Activated naive CD4-positive, alpha-beta T cell treated with anti-CD3 and anti-CD28 coated beads, Interleukin-2, amount 50 U/mL, for 72 hours (primary cell): ENCODE data around the gene CREBBP. TPM values are rescaled to one million over a fixed set of nuclear protein-coding genes. Genes with fewer than 3 reads are reported as not detected.

Source experiments
- ATAC-seq, 2 donors: fragments of 150-1000 bp; cut with Tn5 transposase; 2 replicates each; pipeline ENCODE4 v1.10.0; 2021; ENCODE audit warnings: mild to moderate bottlenecking in 2 of 2, moderate library complexity in 2 of 2
- DNase-seq, 2 donors: peaks; one replicate each; pipeline ENCODE4 v3.0.0; 2021 to 2022; ENCODE audit warnings: low spot score in 2 of 2
- H3K27ac Mint-ChIP-seq, 2 donors: one replicate each; pipeline ENCODE4 v1.8.0; 2022; ENCODE audit warnings: mild to moderate bottlenecking in 2 of 2, mixed read lengths in 2 of 2
- H3K36me3 Mint-ChIP-seq, 2 donors: one replicate each; pipeline ENCODE4 v1.8.0; 2022; ENCODE audit warnings: mixed read lengths in 2 of 2
- H3K9me3 Mint-ChIP-seq, 2 donors: one replicate each; pipeline ENCODE4 v1.8.0; 2022; ENCODE audit warnings: mixed read lengths in 2 of 2
- total RNA-seq, 2 donors: library from RNA; stranded (reverse); gene quantifications; one replicate each; pipeline ENCODE4 v1.2.3, GENCODE V29; 2022

CREBBP gene
- total RNA-seq, 2 donors from 2014 or later: 39.9 to 50.0 TPM

GRCh38 chr16:3866703-3867431, 13.6 kb downstream of the CREBBP start:
- ATAC-seq: no peak

DNA sequence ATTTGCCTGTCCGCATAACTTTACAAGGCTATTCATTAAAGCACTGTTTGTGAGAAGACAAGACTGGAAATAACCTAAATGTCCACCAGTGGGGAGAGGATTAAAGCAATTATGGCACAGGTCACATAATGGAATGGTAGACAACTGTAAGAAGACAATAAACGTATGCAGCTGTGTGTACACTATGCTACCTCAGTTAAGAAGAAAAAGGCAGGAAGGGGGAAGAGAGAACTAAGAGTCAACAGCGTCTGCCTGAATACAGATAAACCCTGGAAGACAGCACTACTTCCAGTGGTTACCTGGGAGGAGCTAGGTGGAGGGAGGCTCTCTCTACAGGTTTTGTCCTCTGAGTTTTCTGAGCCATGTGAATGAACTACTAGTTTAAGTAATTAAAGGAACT, 15.3 kb downstream of the CREBBP start:
- no peak for ATAC-seq
- Mint-ChIP-seq H3K27ac (peak overlapping the region in 1 of 2 donors; percentile 10), H3K36me3 (no peaks in the 10 kb centered on the region), H3K9me3 (no peaks in the 10 kb centered on the region)
- DNase-seq: no peak

More at GRCh38 chr16:3866703-3867431, 13.6 kb downstream of the CREBBP start:
- no peak for DNase-seq
- Mint-ChIP-seq H3K27ac (peak overlapping the region in 1 of 2 donors; percentile 31), H3K36me3 (no peaks in the 10 kb centered on the region), H3K9me3 (no peaks in the 10 kb centered on the region)

- Mint-ChIP-seq H3K27ac (no peak overlapping the region), H3K9me3 (no peaks in the 10 kb centered on the region), H3K36me3 (no peaks in the 10 kb centered on the region)
- DNase-seq (no peak), ATAC-seq (peak; percentile 59 to 78)
Observed at GRCh38 chr16:3864562-3864961, 16.0 kb downstream of the CREBBP start.

DNA sequence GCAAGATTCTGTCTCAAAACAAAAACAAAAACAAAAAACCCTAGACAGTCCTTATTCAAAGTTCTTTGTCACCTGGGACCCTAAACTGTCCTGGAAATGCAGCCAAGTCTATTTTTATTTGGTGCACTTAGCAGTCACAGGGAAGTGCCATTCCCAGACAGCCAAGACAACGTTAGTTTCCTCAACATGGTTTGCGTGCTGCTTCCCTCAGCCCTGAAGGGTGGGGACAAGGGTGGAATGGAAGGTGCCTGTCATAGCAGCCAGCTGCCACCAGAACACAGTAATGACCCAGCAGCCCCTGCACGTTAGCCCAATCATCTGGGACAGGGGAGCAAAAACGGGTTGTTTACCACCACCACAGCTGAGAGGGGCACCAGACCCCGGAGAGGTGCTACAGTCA, 16.9 kb downstream of the CREBBP start:
- DNase-seq (no peak), ATAC-seq (no peak)
- H3K36me3 Mint-ChIP-seq: no peaks in the 10 kb centered on the region
- no peaks in the 10 kb centered on the region for H3K9me3 Mint-ChIP-seq
- H3K27ac Mint-ChIP-seq: peak overlapping the region in 1 of 2 donors; percentile 32

- DNase-seq (no peak), ATAC-seq (peak; percentile 32 to 44)
- no peaks in the 10 kb centered on the region for H3K36me3 Mint-ChIP-seq
- H3K27ac Mint-ChIP-seq: no peak overlapping the region
- H3K9me3 Mint-ChIP-seq: no peaks in the 10 kb centered on the region
Observed at GRCh38 chr16:3861808-3862451, 18.6 kb downstream of the CREBBP start.

DNA sequence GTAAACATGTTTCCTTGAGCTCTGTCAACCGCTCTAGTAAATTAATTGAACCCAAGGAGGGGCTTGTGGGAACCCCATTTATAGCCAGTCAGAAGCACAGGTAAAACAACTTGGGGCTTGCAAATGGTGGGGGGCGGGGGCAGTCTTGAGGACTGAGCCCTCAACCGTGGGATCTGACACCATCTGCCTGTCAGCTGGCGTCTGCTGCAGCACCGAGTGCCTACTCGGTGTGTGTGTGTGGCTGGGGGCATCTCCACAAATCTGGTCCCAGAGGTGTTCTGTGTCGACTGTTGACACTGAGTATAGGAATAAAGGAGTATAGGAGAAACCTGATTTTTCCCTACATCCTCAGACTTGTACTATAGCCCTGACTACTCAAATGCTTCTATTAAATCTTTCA, 20.6 kb downstream of the CREBBP start:
- Mint-ChIP-seq H3K36me3 (no peaks in the 10 kb centered on the region), H3K9me3 (no peaks in the 10 kb centered on the region), H3K27ac (no peak overlapping the region)
- ATAC-seq: no peak
- DNase-seq: no peak

DNA sequence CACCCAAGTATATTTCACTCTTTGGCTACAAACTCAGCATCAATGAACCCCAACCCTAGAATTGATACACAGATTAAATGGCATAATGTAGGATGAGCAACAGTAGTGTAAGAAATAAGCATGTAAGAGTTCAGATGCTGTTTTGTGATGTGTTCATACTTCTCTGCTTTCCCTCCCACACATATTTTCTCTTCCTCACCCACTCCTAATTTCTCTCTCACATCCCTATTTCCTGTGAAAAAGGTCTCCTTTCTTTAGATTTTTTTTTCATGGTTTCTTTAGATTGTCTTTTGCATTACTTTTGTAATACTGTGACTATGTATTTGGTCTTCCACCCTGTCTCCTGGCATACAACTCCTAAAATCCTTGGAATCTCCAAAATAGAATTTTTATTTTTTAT, 21.7 kb downstream of the CREBBP start:
- Mint-ChIP-seq H3K36me3 (no peaks in the 10 kb centered on the region), H3K9me3 (no peaks in the 10 kb centered on the region), H3K27ac (no peak overlapping the region)
- DNase-seq (no peak), ATAC-seq (no peak)

- no peak for DNase-seq
- Mint-ChIP-seq H3K27ac (peak overlapping the region; percentile 4 to 9), H3K36me3 (no peaks in the 10 kb centered on the region), H3K9me3 (no peaks in the 10 kb centered on the region)
- peak; percentile 48 to 65 for ATAC-seq
Observed at GRCh38 chr16:3857189-3858043, 23.1 kb downstream of the CREBBP start.

DNA sequence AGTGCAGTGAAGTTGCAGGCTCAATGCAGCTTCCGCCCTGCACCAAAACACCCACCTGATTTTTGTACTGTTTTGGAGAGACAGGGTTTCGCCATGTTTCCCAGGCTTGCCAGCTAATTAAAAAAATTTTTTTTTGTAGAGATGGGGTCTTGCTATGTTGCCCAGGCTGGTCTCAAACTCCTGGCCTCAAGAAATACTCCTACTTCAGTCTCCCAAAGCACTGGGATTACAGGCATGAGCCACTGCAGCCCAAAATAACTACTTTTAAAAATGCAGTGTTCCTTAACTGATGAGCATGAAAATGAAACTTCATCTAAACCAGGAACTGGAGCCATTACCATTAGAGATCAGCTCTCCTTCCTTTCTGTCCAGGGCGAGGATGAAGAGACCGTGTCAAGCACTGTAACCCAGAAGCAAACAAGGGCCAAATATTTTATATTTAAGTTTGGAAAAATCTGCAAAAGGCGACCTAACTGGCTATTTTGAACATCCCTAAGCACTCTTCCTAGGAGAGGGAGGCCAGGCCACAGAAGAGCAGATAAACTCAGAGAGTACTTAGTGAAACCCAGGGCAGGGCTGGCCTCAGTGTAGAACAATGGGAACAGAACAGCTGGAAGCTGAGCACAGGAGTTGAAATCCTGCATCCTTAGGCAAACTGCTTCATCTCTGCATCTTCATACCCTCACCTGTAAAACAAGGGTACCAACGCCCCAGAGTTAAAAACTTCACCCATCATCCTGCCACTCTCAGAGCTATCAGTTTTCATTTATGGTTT, 24.0 kb downstream of the CREBBP start:
- DNase-seq (no peak), ATAC-seq (peak in 1 of 2 donors; percentile 6)
- peak overlapping the region; percentile 4 to 9 for H3K27ac Mint-ChIP-seq
- H3K9me3 Mint-ChIP-seq: no peaks in the 10 kb centered on the region
- no peaks in the 10 kb centered on the region for H3K36me3 Mint-ChIP-seq

DNA sequence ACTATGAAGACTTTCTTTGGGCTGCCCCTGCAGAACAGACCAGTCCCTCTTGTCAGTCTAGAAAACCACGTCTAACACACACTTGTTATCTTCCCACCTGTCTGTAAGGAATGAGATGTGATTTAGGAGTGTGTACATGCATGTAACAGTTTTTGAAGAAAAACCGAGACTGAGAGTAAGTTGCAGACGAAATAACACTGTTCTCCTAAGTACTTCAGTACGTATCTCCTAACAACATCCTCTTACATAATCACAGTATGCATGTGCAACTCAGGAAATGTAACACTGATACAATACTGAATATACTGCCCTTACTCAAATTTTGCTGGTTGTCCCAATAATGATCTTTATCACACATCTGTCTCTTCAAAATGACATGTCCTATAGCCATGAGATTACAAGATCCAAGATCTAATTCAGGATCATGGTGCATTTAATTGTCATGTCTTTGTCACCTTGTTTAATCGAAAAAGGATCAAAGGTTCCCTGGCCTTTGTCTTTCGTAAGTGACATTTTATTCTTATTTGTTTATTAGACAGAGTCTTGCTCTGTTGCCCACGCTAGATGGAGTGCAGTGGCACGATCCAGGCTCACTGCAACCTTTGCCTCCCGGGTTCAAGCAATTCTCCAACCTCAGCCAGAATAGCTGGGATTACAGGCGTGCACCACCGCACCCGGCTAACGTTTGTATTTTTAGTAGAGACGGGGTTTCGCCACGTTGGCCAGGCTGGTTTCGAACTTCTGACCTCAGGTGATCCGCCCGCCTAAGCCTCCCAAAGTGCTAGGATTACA, 25.6 kb downstream of the CREBBP start:
- Mint-ChIP-seq H3K9me3 (no peaks in the 10 kb centered on the region), H3K36me3 (no peaks in the 10 kb centered on the region), H3K27ac (peak overlapping the region in 1 of 2 donors; percentile 2)
- peak in 1 of 2 donors; percentile 14 for ATAC-seq
- no peak for DNase-seq

DNA sequence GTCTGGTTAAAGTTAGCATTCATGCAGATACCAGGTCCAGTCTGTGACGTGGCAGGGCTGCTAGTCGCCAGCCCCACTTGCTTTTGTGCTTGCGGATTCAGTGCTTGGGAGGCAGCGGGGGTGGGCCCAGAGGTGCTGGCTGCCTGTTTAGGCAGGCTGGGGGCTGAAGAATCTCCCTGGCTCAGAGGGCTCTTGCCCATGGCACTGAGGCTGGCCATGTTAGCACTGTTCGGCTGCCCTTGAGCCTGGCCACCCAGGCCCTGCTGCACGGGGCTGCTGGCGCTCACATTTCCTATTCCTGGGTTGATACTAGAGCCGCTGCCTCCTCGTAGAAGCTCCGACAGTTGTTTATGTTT, 30.0 kb downstream of the CREBBP start:
- no peak overlapping the region for H3K27ac Mint-ChIP-seq
- ATAC-seq (no peak), DNase-seq (no peak)
- H3K36me3 Mint-ChIP-seq: no peaks in the 10 kb centered on the region
- no peaks in the 10 kb centered on the region for H3K9me3 Mint-ChIP-seq

DNA sequence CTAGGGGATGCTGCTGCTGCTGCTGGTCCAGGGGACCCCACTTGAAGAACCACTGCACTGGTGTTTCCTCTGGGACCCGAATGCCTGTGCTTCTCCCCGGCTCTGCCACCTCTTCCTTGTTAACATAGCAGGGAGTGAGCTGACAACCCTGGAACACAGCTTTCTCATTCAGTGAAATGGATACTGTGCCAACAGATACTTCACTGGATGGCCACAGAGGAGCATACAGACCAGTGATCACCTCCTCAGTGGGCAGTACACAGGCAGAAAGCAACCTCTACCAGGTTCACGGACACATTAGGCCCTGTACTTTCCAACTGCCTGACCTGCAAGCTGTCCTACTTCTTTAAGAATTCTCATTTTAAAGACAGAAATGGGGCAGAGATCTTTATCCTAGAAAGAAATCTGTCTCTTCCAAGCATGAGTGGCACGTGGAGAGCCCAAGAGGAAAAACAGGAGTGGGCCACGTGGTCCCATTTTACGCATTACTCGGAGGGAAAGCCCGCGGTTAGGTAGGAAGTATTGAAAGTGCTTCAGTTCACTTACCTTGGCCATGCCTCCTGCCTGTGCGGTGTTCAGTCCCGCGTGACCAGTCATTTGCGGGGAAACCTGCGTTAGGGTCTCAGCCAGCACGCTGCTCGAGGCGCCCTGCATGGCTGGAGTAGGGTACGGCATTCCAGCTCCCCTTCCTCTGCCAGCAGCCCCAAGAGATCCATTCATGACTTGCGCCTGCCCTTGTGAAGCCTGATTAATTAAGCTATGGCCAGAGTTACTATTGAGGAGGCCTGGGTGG, 30.6 kb downstream of the CREBBP start:
- Mint-ChIP-seq H3K36me3 (no peaks in the 10 kb centered on the region), H3K27ac (no peak overlapping the region), H3K9me3 (no peaks in the 10 kb centered on the region)
- DNase-seq (no peak), ATAC-seq (no peak)

DNA sequence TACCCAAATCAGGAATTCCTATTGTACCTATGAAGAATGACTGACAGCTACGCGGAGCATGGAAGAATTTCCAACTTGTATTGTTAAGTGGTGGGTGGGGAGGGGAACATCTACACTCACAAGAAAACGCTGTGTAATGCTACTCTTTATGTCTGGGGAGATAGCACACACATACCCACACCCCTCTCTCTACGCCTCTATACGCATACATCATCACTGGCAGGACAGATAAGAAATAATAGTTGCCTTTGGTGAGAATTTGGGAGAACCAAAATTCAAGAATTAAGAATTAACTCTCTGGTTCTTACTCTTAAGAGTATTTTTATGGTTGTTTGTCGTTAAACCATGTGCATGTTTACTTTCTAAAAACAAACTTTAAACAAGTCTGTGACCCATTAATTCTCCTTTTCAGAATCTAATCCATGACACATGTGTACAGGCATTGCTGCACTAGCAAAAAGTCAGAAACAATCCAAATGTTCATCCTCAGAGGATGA, 33.9 kb downstream of the CREBBP start:
- Mint-ChIP-seq H3K36me3 (no peaks in the 10 kb centered on the region), H3K27ac (no peak overlapping the region), H3K9me3 (no peaks in the 10 kb centered on the region)
- ATAC-seq (no peak), DNase-seq (no peak)

DNA sequence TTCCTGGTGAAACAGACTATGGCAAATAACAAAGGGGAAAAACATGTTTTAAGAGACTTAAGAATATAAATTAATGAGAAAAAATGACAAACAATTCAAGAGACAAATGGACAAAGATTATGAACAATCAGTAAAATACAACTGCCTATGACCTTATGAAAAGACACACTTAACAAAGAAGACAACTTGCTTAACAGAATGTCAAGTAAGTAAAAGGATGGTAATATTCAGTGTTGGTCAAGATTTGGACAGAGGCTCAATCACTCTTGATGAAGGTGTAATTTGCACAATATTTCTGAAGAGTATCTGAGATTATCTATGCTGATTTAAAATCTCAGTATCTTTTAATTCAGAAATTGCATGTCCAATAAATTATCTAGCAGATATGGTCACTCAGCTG, 34.4 kb downstream of the CREBBP start:
- Mint-ChIP-seq H3K27ac (no peak overlapping the region), H3K36me3 (no peaks in the 10 kb centered on the region), H3K9me3 (no peaks in the 10 kb centered on the region)
- DNase-seq (no peak), ATAC-seq (no peak)

DNA sequence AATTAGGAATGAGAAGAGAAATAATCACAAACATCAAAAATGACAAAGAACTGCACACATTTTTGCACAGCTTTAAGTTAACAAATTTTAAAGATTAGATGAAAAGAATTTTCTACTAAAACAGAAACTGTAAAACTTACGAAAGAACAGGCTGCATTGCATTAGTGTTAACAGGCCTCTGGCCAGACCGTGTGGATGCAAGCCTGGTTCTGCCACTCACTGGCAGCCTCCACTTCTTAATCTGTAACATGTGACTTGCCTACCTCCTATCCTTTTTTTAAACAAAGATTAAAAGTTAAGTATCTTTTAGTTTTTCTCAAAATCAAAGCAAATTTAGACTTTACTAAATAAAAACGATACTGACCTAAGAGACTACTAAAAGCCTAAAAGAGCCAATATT, 37.5 kb downstream of the CREBBP start:
- H3K27ac Mint-ChIP-seq: no peak overlapping the region
- ATAC-seq: no peak

More for the DNA sequence above, 37.5 kb downstream of the CREBBP start:
- Mint-ChIP-seq H3K9me3 (no peaks in the 10 kb centered on the region), H3K36me3 (no peaks in the 10 kb centered on the region)
- DNase-seq: no peak
